Activated CD4-positive, CD25-positive, alpha-beta regulatory T cell treated with anti-CD3 and anti-CD28 coated beads, Interleukin-2, amount 50 U/mL, for 16 hours (primary cell): ENCODE results near the gene CHPF.

Experiments
- DNase-seq: peaks from one replicate; pipeline ENCODE4 v3.0.0-alpha.2; 2020; ENCODE audit warnings: low read depth, low spot score

Gene CHPF

GRCh38 chr2:219567131-219567530 lies 23.5 kb upstream of the CHPF start:
- no peak for DNase-seq

GRCh38 chr2:219566640-219567039 lies 23.0 kb upstream of the CHPF start:
- DNase-seq: no peak

- no peak for DNase-seq
Measured at GRCh38 chr2:219565130-219566080, 21.8 kb upstream of the CHPF start.

- DNase-seq: no peak
Measured at GRCh38 chr2:219563271-219563928, 19.8 kb upstream of the CHPF start.

GRCh38 chr2:219562049-219563020 lies 18.7 kb upstream of the CHPF start:
- DNase-seq: no peak

- DNase-seq: no peak
Measured at GRCh38 chr2:219561179-219562048, 17.8 kb upstream of the CHPF start.

GRCh38 chr2:219560893-219561178 lies 17.2 kb upstream of the CHPF start:
- no peak for DNase-seq

- no peak for DNase-seq
Measured at GRCh38 chr2:219560037-219560892, 16.7 kb upstream of the CHPF start.

- DNase-seq: no peak
Measured at GRCh38 chr2:219559156-219559915, 15.7 kb upstream of the CHPF start.

- no peak for DNase-seq
Measured at GRCh38 chr2:219557791-219558785, 14.5 kb upstream of the CHPF start.

GRCh38 chr2:219557320-219557719 lies 13.7 kb upstream of the CHPF start:
- DNase-seq: no peak

- no peak for DNase-seq
Measured at GRCh38 chr2:219556413-219556812, 12.8 kb upstream of the CHPF start.

- DNase-seq: no peak
Measured at GRCh38 chr2:219555956-219556355, 12.3 kb upstream of the CHPF start.

GRCh38 chr2:219554350-219554749 lies 10.7 kb upstream of the CHPF start:
- DNase-seq: no peak

GRCh38 chr2:219553463-219553963 lies 9.9 kb upstream of the CHPF start:
- DNase-seq: no peak

- DNase-seq: no peak
Measured at GRCh38 chr2:219553168-219553417, 9.5 kb upstream of the CHPF start.

- DNase-seq: peak; percentile 44
Measured at GRCh38 chr2:219552382-219553167, 9.0 kb upstream of the CHPF start.
